OCI-LY3 (cell line): Measurements from ENCODE around the gene ILDR2.

Source experiments
- H2AFZ ChIP-seq: fragments of 200-600, 300-600 bp; shearing (Covaris generic); 2 replicates; pipeline ENCODE4 v1.6.0; 2014; ENCODE audit warnings: antibody characterized with exemption, low read depth, low read length
- H3K27ac ChIP-seq: fragments of 200-600, 300-600 bp; sonication (generic); 2 replicates; pipeline ENCODE4 v1.5.1; 2014; ENCODE audit warnings: mild to moderate bottlenecking, low read length, moderate library complexity, mixed read lengths
- H3K27me3 ChIP-seq: fragments of 200-600, 300-600 bp; sonication (generic); 2 replicates; pipeline ENCODE4 v1.6.1; 2014; ENCODE audit warnings: low read depth, low read length, mixed read lengths
- H3K36me3 ChIP-seq: fragments of 200-600, 300-600 bp; sonication (generic); replicated peaks from 2 replicates; pipeline ENCODE3; 2014; ENCODE audit warnings: low read depth, low read length, mixed read lengths
- H3K4me1 ChIP-seq: fragments of 300-600, 200-600 bp; sonication (generic); 2 replicates; pipeline ENCODE4 v1.6.1; 2014; ENCODE audit warnings: low read length, mixed read lengths
- H3K4me2 ChIP-seq: fragments of 200-600, 300-600 bp; sonication (generic); 2 replicates; pipeline ENCODE4 v1.6.1; 2014; ENCODE audit warnings: low read length, mixed read lengths
- H3K4me3 ChIP-seq: fragments of 300-600, 200-600 bp; sonication (generic); 2 replicates; pipeline ENCODE4 v1.5.1; 2014; ENCODE audit warnings: antibody characterized with exemption, mild to moderate bottlenecking, low read length, moderate library complexity
- H3K79me2 ChIP-seq: fragments of 300-600, 200-600 bp; shearing (Covaris generic); 2 replicates; pipeline ENCODE4 v1.6.1; 2014; ENCODE audit warnings: mild to moderate bottlenecking, low read length, mixed read lengths
- H3K9ac ChIP-seq: fragments of 300-600, 200-600 bp; shearing (Covaris generic); 2 replicates; pipeline ENCODE4 v1.6.0; 2014; ENCODE audit warnings: mild to moderate bottlenecking, low read length, moderate library complexity
- H3K9me3 ChIP-seq: fragments of 200-600, 300-600 bp; shearing (Covaris generic); 2 replicates; pipeline ENCODE4 v1.6.1; 2014; ENCODE audit warnings: low read length, mixed read lengths; ENCODE audit not compliant: insufficient read depth
- H4K20me1 ChIP-seq: fragments of 200-600, 300-600 bp; sonication (generic); 2 replicates; pipeline ENCODE4 v1.6.1; 2016; ENCODE audit warnings: low read length, mixed read lengths; ENCODE audit not compliant: insufficient read depth
- CTCF ChIP-seq: fragments of 200-600, 300-600 bp; sonication (generic); IDR thresholded peaks from 2 replicates; pipeline ENCODE4 v1.5.1; 2014; ENCODE audit warnings: antibody characterized with exemption, low read length, low read depth
- EZH2phosphoT487 ChIP-seq: fragments of 200-600 bp; shearing (Covaris generic); IDR thresholded peaks from 2 replicates; pipeline ENCODE4 v1.6.1; 2018; ENCODE audit warnings: antibody characterized with exemption, mixed run types, low read depth

ILDR2 gene

GRCh38 chr1:166915042-166915441, 60.3 kb downstream of the ILDR2 start:
- peaks cover 13% of the 10 kb centered on the region; the same call in 1 of the 2 replicates for H3K9me3 ChIP-seq
- no peak overlapping the region for H3K9ac ChIP-seq
- H3K27me3 ChIP-seq = no peaks in the 10 kb centered on the region
- H3K36me3 ChIP-seq = no peaks in the 10 kb centered on the region
- no peaks in the 10 kb centered on the region for H3K79me2 ChIP-seq
- H2AFZ ChIP-seq = no peak overlapping the region
- H4K20me1 ChIP-seq = no peaks in the 10 kb centered on the region
- H3K4me1 ChIP-seq = peaks cover 4% of the 10 kb centered on the region
- no peak overlapping the region for H3K4me3 ChIP-seq
- TF ChIP-seq EZH2phosphoT487 (no peak), CTCF (no peak)
- H3K4me2 ChIP-seq = no peak overlapping the region
- no peak overlapping the region for H3K27ac ChIP-seq

- no peaks in the 10 kb centered on the region for H3K27me3 ChIP-seq
- H3K4me3 ChIP-seq = no peak overlapping the region
- H3K9ac ChIP-seq = no peak overlapping the region
- H3K36me3 ChIP-seq = no peaks in the 10 kb centered on the region
- peaks cover 13% of the 10 kb centered on the region; the same call in 1 of the 2 replicates for H3K9me3 ChIP-seq
- H3K4me2 ChIP-seq = no peak overlapping the region
- no peak for TF ChIP-seq CTCF
- no peak for TF ChIP-seq EZH2phosphoT487
- H3K27ac ChIP-seq = no peak overlapping the region
- no peak overlapping the region for H2AFZ ChIP-seq
- H4K20me1 ChIP-seq = no peaks in the 10 kb centered on the region
- H3K79me2 ChIP-seq = no peaks in the 10 kb centered on the region
- peaks cover 4% of the 10 kb centered on the region for H3K4me1 ChIP-seq
Measured at GRCh38 chr1:166914111-166914510, 61.2 kb downstream of the ILDR2 start.

GRCh38 chr1:166911624-166912023, 63.7 kb downstream of the ILDR2 start:
- Histone ChIP-seq H3K79me2 (no peaks in the 10 kb centered on the region), H3K36me3 (no peaks in the 10 kb centered on the region), H3K4me1 (peaks cover 12% of the 10 kb centered on the region), H3K4me2 (no peak overlapping the region), H3K9ac (no peak overlapping the region), H3K9me3 (peaks cover 13% of the 10 kb centered on the region; the same call in 1 of the 2 replicates), H3K27me3 (no peaks in the 10 kb centered on the region), H4K20me1 (no peaks in the 10 kb centered on the region), H3K27ac (no peak overlapping the region), H2AFZ (no peak overlapping the region), H3K4me3 (no peak overlapping the region)
- TF ChIP-seq EZH2phosphoT487 (no peak), CTCF (no peak)

GRCh38 chr1:166910396-166910994, 64.8 kb downstream of the ILDR2 start:
- Histone ChIP-seq H3K27me3 (no peaks in the 10 kb centered on the region), H3K4me1 (peaks cover 12% of the 10 kb centered on the region), H4K20me1 (no peaks in the 10 kb centered on the region), H3K9ac (no peak overlapping the region), H3K9me3 (peaks cover 13% of the 10 kb centered on the region; the same call in 1 of the 2 replicates), H3K36me3 (no peaks in the 10 kb centered on the region), H3K4me2 (no peak overlapping the region), H2AFZ (no peak overlapping the region; the same call in 1 of the 2 replicates), H3K27ac (no peak overlapping the region), H3K79me2 (no peaks in the 10 kb centered on the region), H3K4me3 (no peak overlapping the region)
- peak; percentile 95 for TF ChIP-seq CTCF
- no peak for TF ChIP-seq EZH2phosphoT487
